ENCODE measurements around the gene BACE2. TPM values are rescaled to one million over a fixed set of nuclear protein-coding genes. Genes with fewer than 3 reads are reported as not detected.

BACE2 gene
- total and polyA plus RNA-seq, 2 donors (not counting 1 experiment from before 2014, with no cell fraction given), result 19.5 to 31.5 TPM

DNA sequence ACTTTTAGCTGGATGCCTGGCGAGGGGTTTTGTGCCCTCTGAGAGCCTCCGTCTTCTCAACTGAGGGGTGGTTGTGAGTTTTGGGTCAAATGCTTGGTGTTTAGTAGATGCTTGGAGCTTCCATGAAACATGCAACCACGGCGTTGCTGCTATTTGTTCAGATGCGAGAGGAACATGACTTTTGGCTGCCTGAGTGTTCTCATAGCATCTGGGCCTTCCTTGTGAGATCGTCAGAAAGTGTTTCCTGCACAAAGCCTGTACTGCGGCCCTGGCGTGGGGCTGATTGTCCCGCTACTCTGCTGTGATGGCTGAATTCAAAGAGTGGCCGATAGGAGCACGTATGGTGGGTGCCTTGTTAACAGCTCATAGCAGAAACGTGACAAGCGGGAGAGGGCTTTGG, 78.8 kb downstream of the BACE2 start:
- Histone ChIP-seq H3K4me2 (ENCODE audit: extremely low read depth, insufficient read depth, low read length) (no peak overlapping the region), H3K36me3 (ENCODE audit: control insufficient read depth, insufficient read depth, low read length) (no peaks in the 10 kb centered on the region), H3K27ac (ENCODE audit: insufficient read depth, low read length) (no peak overlapping the region), H2AFZ (ENCODE audit: low read length) (no peak overlapping the region), H3K4me1 (ENCODE audit: control insufficient read depth, extremely low read depth, insufficient read depth, low read length) (no peaks in the 10 kb centered on the region), H3K9ac (ENCODE audit: insufficient read depth, low read length) (no peak overlapping the region), H3K27me3 (ENCODE audit: control insufficient read depth, insufficient read depth, low read length) (no peaks in the 10 kb centered on the region), H3K4me3 (replicated peaks in 1 of 4; ENCODE audit: control extremely low read depth in 1 of 4, insufficient read depth in 1 of 4, low read depth in 3 of 4, low read length in 4 of 4) (no peak overlapping the region), H3K9me3 (ENCODE audit: control insufficient read depth, insufficient read depth, low read depth, low read length) (no peaks in the 10 kb centered on the region), H4K20me1 (ENCODE audit: control insufficient read depth, extremely low read depth, insufficient read depth, low read length) (no peaks in the 10 kb centered on the region), H3K79me2 (ENCODE audit: control insufficient read depth, insufficient read depth, low read length) (no peaks in the 10 kb centered on the region)
- DNase-seq (ENCODE audit: low read depth in 2 of 2), result no peak
- TF ChIP-seq, protein P1, sequence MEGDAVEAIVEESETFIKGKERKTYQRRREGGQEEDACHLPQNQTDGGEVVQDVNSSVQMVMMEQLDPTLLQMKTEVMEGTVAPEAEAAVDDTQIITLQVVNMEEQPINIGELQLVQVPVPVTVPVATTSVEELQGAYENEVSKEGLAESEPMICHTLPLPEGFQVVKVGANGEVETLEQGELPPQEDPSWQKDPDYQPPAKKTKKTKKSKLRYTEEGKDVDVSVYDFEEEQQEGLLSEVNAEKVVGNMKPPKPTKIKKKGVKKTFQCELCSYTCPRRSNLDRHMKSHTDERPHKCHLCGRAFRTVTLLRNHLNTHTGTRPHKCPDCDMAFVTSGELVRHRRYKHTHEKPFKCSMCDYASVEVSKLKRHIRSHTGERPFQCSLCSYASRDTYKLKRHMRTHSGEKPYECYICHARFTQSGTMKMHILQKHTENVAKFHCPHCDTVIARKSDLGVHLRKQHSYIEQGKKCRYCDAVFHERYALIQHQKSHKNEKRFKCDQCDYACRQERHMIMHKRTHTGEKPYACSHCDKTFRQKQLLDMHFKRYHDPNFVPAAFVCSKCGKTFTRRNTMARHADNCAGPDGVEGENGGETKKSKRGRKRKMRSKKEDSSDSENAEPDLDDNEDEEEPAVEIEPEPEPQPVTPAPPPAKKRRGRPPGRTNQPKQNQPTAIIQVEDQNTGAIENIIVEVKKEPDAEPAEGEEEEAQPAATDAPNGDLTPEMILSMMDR (conservative IDR thresholded peaks at IDR 0.05 in 1 of 2, IDR thresholded peaks at IDR 0.05 in 1 of 2; ENCODE audit: low read depth in 1 of 2, low read length in 2 of 2), result no peak
- no peak for TF ChIP-seq EZH2 (IDR thresholded peaks at IDR 0.05; ENCODE audit: low read length, missing control alignments)

DNA sequence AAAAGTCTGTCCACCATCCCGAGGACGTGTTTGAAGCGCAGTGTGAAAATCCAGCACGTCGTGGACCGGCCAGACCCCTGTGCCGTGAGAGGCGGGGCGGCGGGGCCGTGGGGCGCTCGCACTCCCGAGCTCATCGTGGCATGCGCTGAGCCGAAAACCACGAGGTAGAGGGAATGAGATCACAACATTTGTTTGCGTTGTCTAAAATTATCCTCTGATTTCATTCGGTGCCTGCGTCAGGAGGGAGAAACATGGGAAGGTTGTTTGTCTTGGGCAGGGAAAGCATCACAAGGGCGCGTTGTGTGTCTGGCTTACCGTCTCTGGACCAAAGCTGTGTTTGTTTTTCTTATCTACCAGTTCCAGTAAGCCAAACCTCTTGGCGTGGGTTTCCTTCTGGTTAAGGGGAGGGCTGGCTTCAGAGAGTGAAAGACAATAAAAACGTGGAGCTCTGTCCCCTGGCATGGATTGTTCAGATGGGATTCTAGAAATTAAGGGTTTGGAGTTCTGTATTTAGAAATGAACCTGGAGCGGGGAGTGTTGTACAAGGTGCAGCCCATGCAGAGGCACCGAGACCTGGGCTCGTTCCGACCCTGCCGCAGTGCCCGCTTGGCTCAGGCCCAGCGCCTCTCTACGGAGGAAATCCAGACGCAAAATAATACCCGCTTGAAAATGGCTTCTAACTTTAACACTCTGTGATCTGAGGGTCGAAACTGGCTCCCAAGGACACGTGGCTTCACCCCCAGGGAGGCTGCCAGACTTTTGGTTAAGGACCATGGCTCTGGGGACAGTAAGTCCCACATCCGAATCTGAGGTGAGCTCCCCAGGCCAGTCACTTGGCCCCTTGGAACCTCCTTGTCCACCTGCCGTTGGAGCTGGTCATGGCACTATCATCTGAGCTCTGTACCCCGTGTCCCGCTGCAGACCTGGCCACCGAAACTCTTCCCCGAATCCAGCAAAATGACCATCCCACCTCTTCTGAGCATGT, 79.9 kb downstream of the BACE2 start:
- Histone ChIP-seq H2AFZ (ENCODE audit: low read length) (no peak overlapping the region), H3K4me3 (replicated peaks in 1 of 4; ENCODE audit: control extremely low read depth in 1 of 4, insufficient read depth in 1 of 4, low read depth in 3 of 4, low read length in 4 of 4) (no peak overlapping the region), H3K9me3 (ENCODE audit: control insufficient read depth, insufficient read depth, low read depth, low read length) (no peaks in the 10 kb centered on the region), H3K27me3 (ENCODE audit: control insufficient read depth, insufficient read depth, low read length) (no peaks in the 10 kb centered on the region), H3K9ac (ENCODE audit: insufficient read depth, low read length) (no peak overlapping the region), H3K4me2 (ENCODE audit: extremely low read depth, insufficient read depth, low read length) (no peak overlapping the region), H3K36me3 (ENCODE audit: control insufficient read depth, insufficient read depth, low read length) (no peaks in the 10 kb centered on the region), H3K79me2 (ENCODE audit: control insufficient read depth, insufficient read depth, low read length) (no peaks in the 10 kb centered on the region), H3K4me1 (ENCODE audit: control insufficient read depth, extremely low read depth, insufficient read depth, low read length) (no peaks in the 10 kb centered on the region), H3K27ac (ENCODE audit: insufficient read depth, low read length) (no peak overlapping the region), H4K20me1 (ENCODE audit: control insufficient read depth, extremely low read depth, insufficient read depth, low read length) (no peaks in the 10 kb centered on the region)
- DNase-seq (ENCODE audit: low read depth in 2 of 2), result peak; percentile 79 to 98
- TF ChIP-seq, protein P1 (conservative IDR thresholded peaks at IDR 0.05 in 1 of 2, IDR thresholded peaks at IDR 0.05 in 1 of 2; ENCODE audit: low read depth in 1 of 2, low read length in 2 of 2), result no peak
- TF ChIP-seq EZH2 (IDR thresholded peaks at IDR 0.05; ENCODE audit: low read length, missing control alignments), result no peak

DNA sequence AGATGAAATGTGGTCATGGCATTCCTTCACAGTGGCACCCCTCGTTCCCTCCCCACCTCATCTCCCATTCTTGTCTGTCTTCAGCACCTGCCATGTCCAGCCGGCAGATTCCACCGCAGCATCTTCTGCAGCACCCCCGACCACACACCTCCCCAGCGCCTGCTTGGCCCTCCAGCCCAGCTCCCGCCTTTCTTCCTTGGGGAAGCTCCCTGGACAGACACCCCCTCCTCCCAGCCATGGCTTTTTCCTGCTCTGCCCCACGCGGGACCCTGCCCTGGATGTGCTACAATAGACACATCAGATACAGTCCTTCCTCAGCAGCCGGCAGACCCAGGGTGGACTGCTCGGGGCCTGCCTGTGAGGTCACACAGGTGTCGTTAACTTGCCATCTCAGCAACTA, 81.5 kb downstream of the BACE2 start:
- DNase-seq (ENCODE audit: low read depth in 2 of 2), result no peak
- H3K36me3 ChIP-seq (ENCODE audit: control insufficient read depth, insufficient read depth, low read length), result no peaks in the 10 kb centered on the region
- H3K4me1 ChIP-seq (ENCODE audit: control insufficient read depth, extremely low read depth, insufficient read depth, low read length), result no peaks in the 10 kb centered on the region
- no peaks in the 10 kb centered on the region for H3K79me2 ChIP-seq (ENCODE audit: control insufficient read depth, insufficient read depth, low read length)
- no peak overlapping the region for H3K4me2 ChIP-seq (ENCODE audit: extremely low read depth, insufficient read depth, low read length)
- no peaks in the 10 kb centered on the region for H4K20me1 ChIP-seq (ENCODE audit: control insufficient read depth, extremely low read depth, insufficient read depth, low read length)
- TF ChIP-seq EZH2 (IDR thresholded peaks at IDR 0.05; ENCODE audit: low read length, missing control alignments), result no peak
- TF ChIP-seq, protein P1 (conservative IDR thresholded peaks at IDR 0.05 in 1 of 2, IDR thresholded peaks at IDR 0.05 in 1 of 2; ENCODE audit: low read depth in 1 of 2, low read length in 2 of 2), result no peak
- no peaks in the 10 kb centered on the region for H3K27me3 ChIP-seq (ENCODE audit: control insufficient read depth, insufficient read depth, low read length)
- H3K9me3 ChIP-seq (ENCODE audit: control insufficient read depth, insufficient read depth, low read depth, low read length), result no peaks in the 10 kb centered on the region
- no peak overlapping the region for H3K9ac ChIP-seq (ENCODE audit: insufficient read depth, low read length)
- no peak overlapping the region for H3K27ac ChIP-seq (ENCODE audit: insufficient read depth, low read length)
- H2AFZ ChIP-seq (ENCODE audit: low read length), result no peak overlapping the region
- no peak overlapping the region for H3K4me3 ChIP-seq (replicated peaks in 1 of 4; ENCODE audit: control extremely low read depth in 1 of 4, insufficient read depth in 1 of 4, low read depth in 3 of 4, low read length in 4 of 4)

Data from fibroblast of lung (primary cell).